H9 (cell line): ENCODE measurements around the gene IL36RN. TPM values are rescaled to one million over a fixed set of nuclear protein-coding genes. Genes with fewer than 3 reads are reported as not detected.

Experiments
- DNase-seq: peaks from one replicate; pipeline ENCODE4 v3.0.0-alpha.2; 2017
- H2AFZ ChIP-seq: one replicate; pipeline ENCODE4 v1.6.1; 2013; ENCODE audit warnings: mild to moderate bottlenecking, low read length, control low read depth, moderate library complexity
- H2AK5ac ChIP-seq: 2 replicates; pipeline ENCODE4 v1.6.1; 2013; ENCODE audit warnings: low read length, control low read depth, mixed read lengths; ENCODE audit not compliant: insufficient read length
- H2BK120ac ChIP-seq: one replicate; pipeline ENCODE4 v1.6.1; 2013; ENCODE audit warnings: low read depth, mild to moderate bottlenecking, low read length, control low read depth, inconsistent platforms; ENCODE audit not compliant: poor library complexity, severe bottlenecking
- H2BK12ac ChIP-seq: 2 replicates; pipeline ENCODE4 v1.6.1; 2013; ENCODE audit warnings: low read length, control low read depth, mixed read lengths, low read depth; ENCODE audit not compliant: insufficient read length
- H2BK15ac ChIP-seq: 2 replicates; pipeline ENCODE4 v1.6.1; 2013; ENCODE audit warnings: low read depth, low read length, control low read depth
- H2BK20ac ChIP-seq: one replicate; pipeline ENCODE4 v1.6.1; 2013; ENCODE audit warnings: low read depth, mild to moderate bottlenecking, low read length, control low read depth, inconsistent platforms; ENCODE audit not compliant: poor library complexity, severe bottlenecking
- H2BK5ac ChIP-seq: 2 replicates; pipeline ENCODE4 v1.6.1; 2013; ENCODE audit warnings: low read length, control low read depth, mixed read lengths; ENCODE audit not compliant: insufficient read length
- H3K14ac ChIP-seq: 2 replicates; pipeline ENCODE4 v1.6.1; 2013; ENCODE audit warnings: low read length, control low read depth; ENCODE audit not compliant: insufficient read depth
- H3K18ac ChIP-seq: 2 replicates; pipeline ENCODE4 v1.6.1; 2013; ENCODE audit warnings: low read depth, mild to moderate bottlenecking, mixed read lengths, low read length, control low read depth; ENCODE audit not compliant: insufficient read length
- H3K23ac ChIP-seq: 2 replicates; pipeline ENCODE4 v1.6.1; 2013; ENCODE audit warnings: low read length, control low read depth, mixed read lengths, low read depth; ENCODE audit not compliant: insufficient read length
- H3K23me2 ChIP-seq: 2 replicates; pipeline ENCODE4 v1.6.1; 2013; ENCODE audit warnings: low read depth, mild to moderate bottlenecking, mixed read lengths, low read length, control low read depth; ENCODE audit not compliant: insufficient read length, poor library complexity, severe bottlenecking
- H3K27ac ChIP-seq: 2 replicates; pipeline ENCODE4 v1.5.1; 2013; ENCODE audit warnings: low read length, control low read depth, mixed read lengths, low read depth; ENCODE audit not compliant: insufficient read length
- H3K27me3 ChIP-seq: 2 replicates; pipeline ENCODE4 v1.6.1; 2013; ENCODE audit warnings: low read length, control low read depth, inconsistent platforms; ENCODE audit not compliant: insufficient read depth
- H3K4ac ChIP-seq: 2 replicates; pipeline ENCODE4 v1.6.1; 2013; ENCODE audit warnings: low read depth, mild to moderate bottlenecking, control low read depth, inconsistent platforms, low read length, moderate library complexity
- H3K4me1 ChIP-seq: 2 replicates; pipeline ENCODE4 v1.6.1; 2013; ENCODE audit warnings: low read length, control low read depth, inconsistent platforms; ENCODE audit not compliant: insufficient read depth
- H3K4me2 ChIP-seq: 2 replicates; pipeline ENCODE4 v1.6.1; 2013; ENCODE audit warnings: low read length, control low read depth, mixed read lengths; ENCODE audit not compliant: insufficient read length, insufficient read depth
- H3K56ac ChIP-seq: 2 replicates; pipeline ENCODE4 v1.6.1; 2013; ENCODE audit warnings: low read depth, mild to moderate bottlenecking, mixed read lengths, low read length, control low read depth; ENCODE audit not compliant: insufficient read length
- H3K79me1 ChIP-seq: 2 replicates; pipeline ENCODE4 v1.6.1; 2013; ENCODE audit warnings: low read depth, mild to moderate bottlenecking, moderate library complexity, low read length, control low read depth, inconsistent platforms; ENCODE audit not compliant: insufficient read depth, poor library complexity, severe bottlenecking
- H3K79me2 ChIP-seq: 2 replicates; pipeline ENCODE4 v1.6.1; 2013; ENCODE audit warnings: low read length, control low read depth, inconsistent platforms; ENCODE audit not compliant: insufficient read depth
- H3K9ac ChIP-seq: 2 replicates; pipeline ENCODE4 v1.6.1; 2013; ENCODE audit warnings: low read length, control low read depth, mixed read lengths; ENCODE audit not compliant: insufficient read length; ENCODE audit errors: extremely low read depth
- H3K9me3 ChIP-seq: one replicate; pipeline ENCODE4 v1.6.1; 2013; ENCODE audit warnings: low read depth, low read length, inconsistent platforms; ENCODE audit not compliant: control insufficient read depth
- H3T11ph ChIP-seq: one replicate; pipeline ENCODE4 v1.6.1; 2013; ENCODE audit warnings: mild to moderate bottlenecking, low read length, control low read depth, inconsistent platforms
- H4K20me1 ChIP-seq: one replicate; pipeline ENCODE4 v1.6.1; 2013; ENCODE audit not compliant: control insufficient read depth, insufficient read length, insufficient read depth
- H4K5ac ChIP-seq: 2 replicates; pipeline ENCODE4 v1.6.1; 2013; ENCODE audit warnings: low read depth, mild to moderate bottlenecking, mixed read lengths, low read length, control low read depth; ENCODE audit not compliant: insufficient read length
- H4K8ac ChIP-seq: replicated peaks from 2 replicates; pipeline ENCODE4 v1.6.1; 2013; ENCODE audit warnings: low read length, control low read depth, mixed read lengths, low read depth; ENCODE audit not compliant: insufficient read length
- H4K91ac ChIP-seq: 2 replicates; pipeline ENCODE4 v1.6.1; 2013; ENCODE audit warnings: low read depth, mild to moderate bottlenecking, moderate library complexity, mixed read lengths, low read length, control low read depth; ENCODE audit not compliant: insufficient read length
- H3K27ac Mint-ChIP-seq, 3 experiments: 2 replicates in 2 of 3; 3 replicates in 1 of 3; pipeline ENCODE4 v1.8.0; 2020 to 2021; ENCODE audit warnings: mixed read lengths in 3 of 3, mild to moderate bottlenecking in 1 of 3, moderate library complexity in 1 of 3
- H3K27me3 Mint-ChIP-seq: 2 replicates; pipeline ENCODE4 v1.8.0; 2021; ENCODE audit warnings: low read depth, mild to moderate bottlenecking, moderate library complexity, mixed read lengths
- H3K36me3 Mint-ChIP-seq, 3 experiments: 2 replicates in 2 of 3; 3 replicates in 1 of 3; pipeline ENCODE4 v1.8.0; 2020 to 2021; ENCODE audit warnings: low read depth in 3 of 3, mixed read lengths in 3 of 3; ENCODE audit not compliant: insufficient read depth in 1 of 3
- H3K4me1 Mint-ChIP-seq, 2 experiments: 2 replicates each; pipeline ENCODE4 v1.8.0; 2020; ENCODE audit warnings: mixed read lengths in 2 of 2
- H3K4me3 Mint-ChIP-seq, 2 experiments: 2 replicates in 1 of 2; 3 replicates in 1 of 2; pipeline ENCODE4 v1.8.0; 2020 to 2021; ENCODE audit warnings: mild to moderate bottlenecking in 2 of 2, mixed read lengths in 2 of 2, moderate library complexity in 1 of 2
- H3K9me3 Mint-ChIP-seq, 2 experiments: 2 replicates in 1 of 2; 3 replicates in 1 of 2; pipeline ENCODE4 v1.8.0; 2020; ENCODE audit warnings: mild to moderate bottlenecking in 2 of 2, mixed read lengths in 2 of 2, moderate library complexity in 1 of 2
- WGBS: extraction: QIAGEN DNeasy Blood & Tissue Kit; methylation state at CpG from one replicate; pipeline ENCODE4 v1.1.7; 2013; ENCODE audit warnings: missing lambda C conversion rate, low lambda C conversion rate, mixed read lengths; ENCODE audit not compliant: insufficient read length; ENCODE audit errors: extremely low coverage; 5-methylcytosine and 5-hydroxymethylcytosine counted together
- total RNA-seq: library from RNA; stranded (reverse); gene quantifications from 2 replicates; pipeline ENCODE4 v1.2.1, GENCODE V29; 2021
- TF ChIP-seq, protein P1 (sequence below): fragments of 200-600 bp; sonication (generic); conservative IDR thresholded peaks from 3 replicates; pipeline ENCODE4 v1.8.0; 2021; ENCODE audit warnings: antibody characterized with exemption, mild to moderate bottlenecking

IL36RN gene
- total RNA-seq, 1 experiment from 2014 or later, result not detected

DNA sequence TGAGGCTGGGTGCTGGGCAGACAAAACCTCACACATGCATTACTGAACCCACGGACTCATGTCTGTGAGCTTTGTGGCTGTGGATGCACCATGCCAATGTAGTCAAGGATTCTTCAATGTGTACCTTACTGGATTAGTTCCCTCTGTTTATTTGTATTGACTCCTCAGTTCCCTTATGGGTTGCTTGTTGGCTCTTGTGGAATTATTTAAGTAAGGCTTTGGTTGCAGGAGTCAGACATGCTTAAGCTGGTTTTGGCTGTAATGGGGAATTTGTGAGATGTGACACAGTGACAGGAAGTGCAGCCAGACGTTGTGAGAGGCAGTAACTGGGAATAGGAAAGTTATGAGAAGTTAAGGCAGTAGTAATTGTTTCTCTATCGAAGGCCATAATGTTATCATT is 54.8 kb downstream of the IL36RN start:
- no peaks in the 10 kb centered on the region for H3K4me1 Mint-ChIP-seq
- H3K27me3 Mint-ChIP-seq, result no peaks in the 10 kb centered on the region
- Histone ChIP-seq H3K4me1 (peaks cover 5% of the 10 kb centered on the region; the same call in 1 of the 2 replicates), H3K4ac (no peak overlapping the region), H4K91ac (no peak overlapping the region), H3K14ac (no peak overlapping the region), H4K5ac (no peak overlapping the region), H3K4me2 (no peak overlapping the region), H3K9ac (no peak overlapping the region), H3K23me2 (no peaks in the 10 kb centered on the region), H3K79me1 (no peaks in the 10 kb centered on the region), H2BK5ac (no peak overlapping the region), H4K20me1 (no peaks in the 10 kb centered on the region), H2BK120ac (no peak overlapping the region), H3K27ac (no peak overlapping the region), H4K8ac (no peak overlapping the region), H3K18ac (no peak overlapping the region), H3K56ac (no peak overlapping the region), H2BK20ac (no peak overlapping the region), H3K79me2 (no peaks in the 10 kb centered on the region), H2AFZ (no peak overlapping the region), H3K9me3 (no peaks in the 10 kb centered on the region), H3T11ph (no peak overlapping the region), H3K27me3 (no peaks in the 10 kb centered on the region), H3K23ac (no peak overlapping the region), H2BK12ac (no peak overlapping the region), H2BK15ac (no peak overlapping the region), H2AK5ac (no peak overlapping the region)
- no peaks in the 10 kb centered on the region for H3K9me3 Mint-ChIP-seq
- H3K36me3 Mint-ChIP-seq, result no peaks in the 10 kb centered on the region
- TF ChIP-seq, protein P1, sequence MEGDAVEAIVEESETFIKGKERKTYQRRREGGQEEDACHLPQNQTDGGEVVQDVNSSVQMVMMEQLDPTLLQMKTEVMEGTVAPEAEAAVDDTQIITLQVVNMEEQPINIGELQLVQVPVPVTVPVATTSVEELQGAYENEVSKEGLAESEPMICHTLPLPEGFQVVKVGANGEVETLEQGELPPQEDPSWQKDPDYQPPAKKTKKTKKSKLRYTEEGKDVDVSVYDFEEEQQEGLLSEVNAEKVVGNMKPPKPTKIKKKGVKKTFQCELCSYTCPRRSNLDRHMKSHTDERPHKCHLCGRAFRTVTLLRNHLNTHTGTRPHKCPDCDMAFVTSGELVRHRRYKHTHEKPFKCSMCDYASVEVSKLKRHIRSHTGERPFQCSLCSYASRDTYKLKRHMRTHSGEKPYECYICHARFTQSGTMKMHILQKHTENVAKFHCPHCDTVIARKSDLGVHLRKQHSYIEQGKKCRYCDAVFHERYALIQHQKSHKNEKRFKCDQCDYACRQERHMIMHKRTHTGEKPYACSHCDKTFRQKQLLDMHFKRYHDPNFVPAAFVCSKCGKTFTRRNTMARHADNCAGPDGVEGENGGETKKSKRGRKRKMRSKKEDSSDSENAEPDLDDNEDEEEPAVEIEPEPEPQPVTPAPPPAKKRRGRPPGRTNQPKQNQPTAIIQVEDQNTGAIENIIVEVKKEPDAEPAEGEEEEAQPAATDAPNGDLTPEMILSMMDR, result no peak
- no CpG with 5 or more reads among the region's 3 CpGs for WGBS
- DNase-seq, result no peak
- H3K27ac Mint-ChIP-seq, result no peak overlapping the region
- H3K4me3 Mint-ChIP-seq, result no peak overlapping the region

Other genes starting within 250 kb of the IL36RN start
- not detected in 2 replicates for gene IL1B, start 222.4 kb upstream of the IL36RN start, total RNA-seq
- gene IL37, start 148.0 kb upstream of the IL36RN start, total RNA-seq, result 0.55 TPM in 1 of 2 replicates, not detected in the other
- not detected in 2 replicates for gene IL36G, start 81.2 kb upstream of the IL36RN start, total RNA-seq
- not detected in 2 replicates for gene IL36A, start 53.7 kb upstream of the IL36RN start, total RNA-seq
- gene IL36B, start 6.3 kb upstream of the IL36RN start, total RNA-seq, result not detected in 2 replicates
- gene IL1F10, start 8.8 kb downstream of the IL36RN start, total RNA-seq, result not detected in 2 replicates
- gene IL1RN, start 68.4 kb downstream of the IL36RN start, total RNA-seq, result not detected in 2 replicates
- gene PSD4, start 114.8 kb downstream of the IL36RN start, total RNA-seq, result 1.0 and 1.5 TPM in 2 replicates
- not detected in 2 replicates for gene PAX8, start 219.7 kb downstream of the IL36RN start, total RNA-seq